K562 (cell line): Measurements from ENCODE around the gene SPTY2D1. TPM values are rescaled to one million over a fixed set of nuclear protein-coding genes. Genes with fewer than 3 reads are reported as not detected.

Experiments
- ATAC-seq: fragments of 200-7000 bp; cut with Tn5 transposase; 3 replicates; pipeline ENCODE4 v1.9.1; 2020; ENCODE audit warnings: moderate library complexity
- BruUV-seq: library from RNA; stranded (reverse); fragments of 400-500 nt; replicated peaks from 2 replicates; lab custom pipeline; 2021; lab: Mats Ljungman, UMichigan
- CTCF ChIA-PET: fragments of 300-600 bp; formaldehyde crosslinking; extraction: SDS; loops from one replicate; lab custom pipeline; 2021; ENCODE audit warnings: low intra/inter-chr PET ratio; lab: Yijun Ruan, JAX
- POLR2A ChIA-PET: fragments of 300-600, 350-650 bp; sonication (Branson Sonifier 250); formaldehyde crosslinking; extraction: SDS; loops from one replicate; lab custom pipeline; 2021; ENCODE audit warnings: antibody characterized with exemption, inconsistent platforms; lab: Yijun Ruan, JAX
- DNase-seq, 4 experiments: peaks; one replicate each; pipeline versions ENCODE4 v3.0.0 to v3.0.0-alpha.2; 2011 to 2018; ENCODE audit warnings: low spot score in 3 of 4, mixed read lengths in 3 of 4; ENCODE audit errors: extremely low read depth in 1 of 4
- FAIRE-seq: peaks from 2 replicates; lab custom pipeline; 2011; peaks lifted over from hg19 to GRCh38; lab: Jason Lieb, UNC
- H2AFZ ChIP-seq: 2 replicates; pipeline ENCODE4 v1.6.0; 2011; ENCODE audit warnings: low read depth, low read length, control low read depth, inconsistent platforms
- H3K27ac ChIP-seq: fragments of 200-600 bp; 3 replicates; pipeline ENCODE4 v1.8.0; 2011; ENCODE audit warnings: low read depth, mild to moderate bottlenecking, control low read depth, inconsistent platforms, low read length, moderate library complexity, mixed read lengths; ENCODE audit errors: extremely low read depth
- H3K27me3 ChIP-seq, 2 experiments: fragments of 300-600 bp in 1 of 2; 2 replicates in 1 of 2; 3 replicates in 1 of 2; pipeline versions ENCODE4 v1.6.0 to v1.8.0; 2011; ENCODE audit warnings: inconsistent platforms in 2 of 2, low read length in 2 of 2, mild to moderate bottlenecking in 1 of 2, mixed read lengths in 1 of 2, moderate library complexity in 1 of 2; ENCODE audit not compliant: control insufficient read depth in 2 of 2, insufficient read depth in 2 of 2
- H3K36me3 ChIP-seq: fragments of 300-600 bp; 3 replicates; pipeline ENCODE4 v1.8.0; 2011; ENCODE audit warnings: mild to moderate bottlenecking, low read length, inconsistent platforms; ENCODE audit not compliant: control insufficient read depth, insufficient read depth
- H3K4me1 ChIP-seq, 2 experiments: fragments of 200-600 bp in 1 of 2; replicated peaks in 1 of 2; 2 replicates in 1 of 2; 3 replicates in 1 of 2; pipeline versions ENCODE4 v1.5.1 to v1.8.0; 2011; ENCODE audit warnings: inconsistent platforms in 2 of 2, low read length in 2 of 2, mild to moderate bottlenecking in 1 of 2, mixed read lengths in 1 of 2, moderate library complexity in 1 of 2; ENCODE audit not compliant: control insufficient read depth in 2 of 2, insufficient read depth in 2 of 2
- H3K4me2 ChIP-seq: 2 replicates; pipeline ENCODE4 v1.6.1; 2011; ENCODE audit warnings: low read length, control low read depth, inconsistent platforms, mixed read lengths; ENCODE audit not compliant: insufficient read depth
- H3K4me3 ChIP-seq: fragments of 200-600 bp; sonication (generic), shearing (Covaris generic); 2 replicates; pipeline ENCODE4 v1.5.1; 2016; ENCODE audit warnings: control low read depth, inconsistent platforms
- H3K79me2 ChIP-seq: fragments of 200-600 bp; 3 replicates; pipeline ENCODE4 v1.8.0; 2011; ENCODE audit warnings: low read length, inconsistent platforms; ENCODE audit not compliant: control insufficient read depth, insufficient read depth
- H3K9ac ChIP-seq, 2 experiments: 2 replicates each; pipeline versions ENCODE4 v1.6.0 to v1.6.1; 2011; ENCODE audit warnings: low read depth in 2 of 2, low read length in 2 of 2, control low read depth in 1 of 2, inconsistent platforms in 1 of 2, mild to moderate bottlenecking in 1 of 2, mixed read lengths in 1 of 2; ENCODE audit not compliant: insufficient read depth in 1 of 2
- H3K9me1 ChIP-seq: one replicate; pipeline ENCODE4 v1.6.0; 2011; ENCODE audit warnings: inconsistent platforms, mild to moderate bottlenecking, low read length, moderate library complexity; ENCODE audit not compliant: control insufficient read depth, insufficient read depth
- H3K9me3 ChIP-seq: replicated peaks from 2 replicates; pipeline ENCODE4 v1.5.1; 2011; ENCODE audit warnings: low read depth, low read length, inconsistent platforms; ENCODE audit not compliant: control insufficient read depth, insufficient read depth
- H4K20me1 ChIP-seq: replicated peaks from 2 replicates; pipeline ENCODE4 v1.6.1; 2011; ENCODE audit warnings: low read length, inconsistent platforms, mixed read lengths; ENCODE audit not compliant: control insufficient read depth, insufficient read depth
- ARID1B ChIP-seq: fragments of 450-650 bp; IDR thresholded peaks from 2 replicates; pipeline ENCODE4 v1.6.1; 2016; ENCODE audit warnings: antibody characterized with exemption, mild to moderate bottlenecking, inconsistent platforms
- ATF7 ChIP-seq: fragments of 450-650 bp; IDR thresholded peaks from 2 replicates; pipeline ENCODE4 v1.7.1; 2014; ENCODE audit warnings: mild to moderate bottlenecking, moderate library complexity
- BCOR ChIP-seq: fragments of 450-650 bp; IDR thresholded peaks from 2 replicates; pipeline ENCODE4 v1.6.1; 2016
- CREB5 ChIP-seq: fragments of 250-450 bp; sonication (Bioruptor Pico); IDR thresholded peaks from 2 replicates; pipeline ENCODE4 v1.5.0; 2020; ENCODE audit warnings: mild to moderate bottlenecking
- CSDE1 ChIP-seq, 2 experiments: fragments of 450-650 bp; IDR thresholded peaks; 2 replicates each; pipeline ENCODE4 v1.6.1; 2016; ENCODE audit warnings: mild to moderate bottlenecking in 1 of 2
- ETV5 ChIP-seq: sonication (generic); formaldehyde crosslinking; IDR thresholded peaks from 2 replicates; pipeline ENCODE4 v1.4.0; 2020; ENCODE audit warnings: low read depth, mild to moderate bottlenecking, missing genetic modification reagents
- FOXK2 ChIP-seq, 2 experiments: fragments of 450-650 bp; IDR thresholded peaks in 1 of 2; conservative IDR thresholded peaks in 1 of 2; 2 replicates each; pipeline ENCODE4 v1.6.1; 2016; ENCODE audit warnings: low read depth in 2 of 2, mild to moderate bottlenecking in 1 of 2
- KAT8 ChIP-seq: fragments of 450-650 bp; IDR thresholded peaks from 2 replicates; pipeline ENCODE4 v1.6.1; 2016; ENCODE audit warnings: low read depth, mild to moderate bottlenecking
- NFE2 ChIP-seq: IDR thresholded peaks from 2 replicates; pipeline ENCODE4 v1.6.1; 2014; ENCODE audit warnings: antibody characterized with exemption, low read depth
- NR0B1 ChIP-seq: fragments of 450-650 bp; IDR thresholded peaks from one replicate; pipeline ENCODE4 v1.6.1; 2018; ENCODE audit warnings: mild to moderate bottlenecking, moderate library complexity; ENCODE audit not compliant: partially characterized antibody
- PML ChIP-seq: IDR thresholded peaks from 2 replicates; pipeline ENCODE4 v1.6.1; 2012; ENCODE audit warnings: low read length, inconsistent platforms
- POU5F1 ChIP-seq: fragments of 150-350 bp; IDR thresholded peaks from 2 replicates; pipeline ENCODE4 v1.6.1; 2014; ENCODE audit warnings: borderline replicate concordance, low read length, low read depth, mild to moderate bottlenecking; ENCODE audit not compliant: partially characterized antibody
- RFX1 ChIP-seq: fragments of 450-650 bp; IDR thresholded peaks from 2 replicates; pipeline ENCODE4 v1.6.1; 2016; ENCODE audit warnings: mild to moderate bottlenecking, moderate library complexity
- ZNF696 ChIP-seq: fragments of 250-450 bp; sonication (Bioruptor Pico); conservative IDR thresholded peaks from 2 replicates; pipeline ENCODE4 v1.4.0; 2020; ENCODE audit warnings: mild to moderate bottlenecking, moderate library complexity
- WGBS: fragments of 100-300 bp; shearing (Covaris generic); methylation state at CpG from one replicate; pipeline ENCODE4 v1.1.6; 2016; ENCODE audit warnings: low coverage, mixed read lengths; ENCODE audit not compliant: insufficient coverage; ENCODE audit errors: missing lambda C conversion rate; 5-methylcytosine and 5-hydroxymethylcytosine counted together
- in situ Hi-C: fragments of 300-500 bp; cut with MboI; formaldehyde crosslinking; loops from 4 replicates; pipeline ENCODE4 v1.15.0; 2018; ENCODE audit warnings: inconsistent platforms, mixed read lengths
- intact Hi-C: fragments of 100-400 bp; cut with micrococcal nuclease; formaldehyde crosslinking; loops from 2 replicates; pipeline ENCODE4 v1.14.2; 2022
- polyA plus RNA-seq, 8 experiments: library from polyadenylated mRNA; depleted of rRNA in 4 of 8; stranded (reverse) in 5 of 8; unstranded in 3 of 8; fragments of >200 nt; fragmentation: Nextera tagmentation in 2 of 8; fragmentation: Illumina TruSeq in 1 of 8; extraction: Ambion mirVana in 2 of 8; extraction: Trizol in 1 of 8; gene quantifications; 2 replicates each; pipeline versions ENCODE4 v1.2.1 to v1.2.3, GENCODE V29; 2011 to 2014; ENCODE audit warnings: inconsistent platforms in 1 of 8, missing spikeins in 1 of 8
- total RNA-seq, 7 experiments: library from RNA; depleted of rRNA in 6 of 7; stranded (reverse); fragments of >200 nt in 6 of 7; fragmentation: Illumina TruSeq in 2 of 7; extraction: Trizol in 2 of 7; gene quantifications; 2 replicates each; pipeline versions ENCODE4 v1.2.1 to v1.2.3, GENCODE V29; 2011 to 2021; ENCODE audit warnings: low replicate concordance in 1 of 7
- TF ChIP-seq, protein P1 (sequence below): sonication (generic); IDR thresholded peaks from 2 replicates; pipeline ENCODE4 v1.6.1; 2016
- TF ChIP-seq, protein P2 (sequence below): sonication (generic); formaldehyde crosslinking; IDR thresholded peaks from 2 replicates; pipeline ENCODE4 v1.8.1; 2023; ENCODE audit warnings: mild to moderate bottlenecking, missing genetic modification reagents
- TF ChIP-seq, protein P3 (sequence below), 2 experiments: fragments of 450-650 bp in 1 of 2; sonication (generic) in 1 of 2; formaldehyde crosslinking in 1 of 2; IDR thresholded peaks in 1 of 2; conservative IDR thresholded peaks in 1 of 2; 2 replicates each; pipeline versions ENCODE4 v1.6.1 to v1.8.1; 2016 to 2023; ENCODE audit warnings: mild to moderate bottlenecking in 2 of 2, moderate library complexity in 2 of 2, inconsistent platforms in 1 of 2, missing genetic modification reagents in 1 of 2

SPTY2D1 gene
- total and polyA plus RNA-seq, 9 of the 15 experiments (the other 6 are each of a cell fraction or from before 2014, with no cell fraction given) = 3.2 to 32.1 (median 12.9) TPM

GRCh38 chr11:18669219-18669596 is 35.1 kb upstream of the SPTY2D1 start:
- POLR2A ChIA-PET = interaction anchor here (0.7 kb wide), 1 partner anchor 29 kb away, joined by 5 read pairs; no protein-coding TSS in a partner anchor
- CTCF ChIA-PET = no interaction called here
- no peak; the same call in 1 of the 2 replicates for TF ChIP-seq ETV5 (CRISPR knock-in tag)
- TF ChIP-seq RFX1 = no peak
- no peak for TF ChIP-seq PML
- no peak for TF ChIP-seq ZNF696 (CRISPR knock-in tag)
- TF ChIP-seq, protein P1, sequence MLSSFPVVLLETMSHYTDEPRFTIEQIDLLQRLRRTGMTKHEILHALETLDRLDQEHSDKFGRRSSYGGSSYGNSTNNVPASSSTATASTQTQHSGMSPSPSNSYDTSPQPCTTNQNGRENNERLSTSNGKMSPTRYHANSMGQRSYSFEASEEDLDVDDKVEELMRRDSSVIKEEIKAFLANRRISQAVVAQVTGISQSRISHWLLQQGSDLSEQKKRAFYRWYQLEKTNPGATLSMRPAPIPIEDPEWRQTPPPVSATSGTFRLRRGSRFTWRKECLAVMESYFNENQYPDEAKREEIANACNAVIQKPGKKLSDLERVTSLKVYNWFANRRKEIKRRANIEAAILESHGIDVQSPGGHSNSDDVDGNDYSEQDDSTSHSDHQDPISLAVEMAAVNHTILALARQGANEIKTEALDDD = peak; percentile 17; the same call in 1 of the 2 replicates
- TF ChIP-seq ATF7 = no peak
- TF ChIP-seq, protein P2, sequence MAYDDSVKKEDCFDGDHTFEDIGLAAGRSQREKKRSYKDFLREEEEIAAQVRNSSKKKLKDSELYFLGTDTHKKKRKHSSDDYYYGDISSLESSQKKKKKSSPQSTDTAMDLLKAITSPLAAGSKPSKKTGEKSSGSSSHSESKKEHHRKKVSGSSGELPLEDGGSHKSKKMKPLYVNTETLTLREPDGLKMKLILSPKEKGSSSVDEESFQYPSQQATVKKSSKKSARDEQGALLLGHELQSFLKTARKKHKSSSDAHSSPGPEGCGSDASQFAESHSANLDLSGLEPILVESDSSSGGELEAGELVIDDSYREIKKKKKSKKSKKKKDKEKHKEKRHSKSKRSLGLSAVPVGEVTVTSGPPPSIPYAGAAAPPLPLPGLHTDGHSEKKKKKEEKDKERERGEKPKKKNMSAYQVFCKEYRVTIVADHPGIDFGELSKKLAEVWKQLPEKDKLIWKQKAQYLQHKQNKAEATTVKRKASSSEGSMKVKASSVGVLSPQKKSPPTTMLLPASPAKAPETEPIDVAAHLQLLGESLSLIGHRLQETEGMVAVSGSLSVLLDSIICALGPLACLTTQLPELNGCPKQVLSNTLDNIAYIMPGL (CRISPR knock-in tag) = no peak
- no peak for TF ChIP-seq CSDE1 (IDR thresholded peaks at IDR 0.05)
- 0 out of 4 replicates have a peak, but pooled peaks of 1 of the 2 experiments have one; percentile 5 for TF ChIP-seq FOXK2 (conservative IDR thresholded peaks at IDR 0.05 in 1 of 2, IDR thresholded peaks at IDR 0.05 in 1 of 2; ENCODE audit: low read depth in 2 of 2)
- no peak for TF ChIP-seq KAT8
- TF ChIP-seq BCOR = no peak
- TF ChIP-seq NR0B1 = no peak
- no peak for TF ChIP-seq CREB5 (CRISPR knock-in tag)
- peak; percentile 30; the same call in 1 of the 2 replicates for TF ChIP-seq ARID1B
- TF ChIP-seq, protein P3, sequence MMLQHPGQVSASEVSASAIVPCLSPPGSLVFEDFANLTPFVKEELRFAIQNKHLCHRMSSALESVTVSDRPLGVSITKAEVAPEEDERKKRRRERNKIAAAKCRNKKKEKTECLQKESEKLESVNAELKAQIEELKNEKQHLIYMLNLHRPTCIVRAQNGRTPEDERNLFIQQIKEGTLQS (IDR thresholded peaks at IDR 0.05) = peak; percentile 43; the same call in 1 of the 2 replicates
- TF ChIP-seq, protein P3 (CRISPR knock-in tag; conservative IDR thresholded peaks at IDR 0.05) = no peak
- TF ChIP-seq NFE2 = peak; percentile 36; the same call in 1 of the 2 replicates
- TF ChIP-seq POU5F1 = no peak

More at GRCh38 chr11:18669219-18669596, 35.1 kb upstream of the SPTY2D1 start:
- Histone ChIP-seq H4K20me1 (no peaks in the 10 kb centered on the region), H3K79me2 (no peaks in the 10 kb centered on the region; the same call in 2 of the 3 replicates), H3K4me1 (peaks cover 5 to 6% of the 10 kb centered on the region in 2 experiments), H2AFZ (no peak overlapping the region), H3K4me2 (no peak overlapping the region; the same call in 1 of the 2 replicates), H3K9ac (no peak overlapping the region), H3K27me3 (peaks cover 4 to 7% of the 10 kb centered on the region in 2 experiments; a peak in 3 of 5 replicates), H3K36me3 (no peaks in the 10 kb centered on the region), H3K4me3 (no peak overlapping the region), H3K9me3 (no peaks in the 10 kb centered on the region), H3K27ac (no peak overlapping the region), H3K9me1 (no peaks in the 10 kb centered on the region)
- WGBS = 3% methylated on average over 2 of the region's 2 CpGs
- in situ Hi-C loops = no loop called here
- intact Hi-C loops = no loop called here
- BruUV-seq = no TSS peak
- FAIRE-seq = no peak
- peak; percentile 57 for ATAC-seq
- peak in 1 of 4 experiments; percentile 22 for DNase-seq
